HepG2 (cell line): ENCODE data around the gene FGF14. TPM values are rescaled to one million over a fixed set of nuclear protein-coding genes. Genes with fewer than 3 reads are reported as not detected.

Source experiments
- ATAC-seq: fragments of 200-7000 bp; cut with Tn5 transposase; 3 replicates; pipeline ENCODE4 v1.9.1; 2020; ENCODE audit warnings: mild to moderate bottlenecking, moderate library complexity
- BruUV-seq: library from RNA; stranded (reverse); fragments of 400-500 nt; replicated peaks from 2 replicates; lab custom pipeline; 2021; lab: Mats Ljungman, UMichigan
- CTCF ChIA-PET: fragments of 300-600 bp; formaldehyde crosslinking; extraction: SDS; loops from one replicate; lab custom pipeline; 2021; ENCODE audit warnings: low total read pairs, inconsistent platforms, low intra/inter-chr PET ratio; lab: Yijun Ruan, JAX
- POLR2A ChIA-PET: fragments of 350-600 bp; sonication (Branson Sonifier 250); formaldehyde crosslinking; loops from one replicate; lab custom pipeline; 2020; ENCODE audit warnings: antibody characterized with exemption, inconsistent platforms; lab: Yijun Ruan, JAX
- DNase-seq: peaks from one replicate; pipeline ENCODE4 v3.0.0-alpha.2; 2015; ENCODE audit warnings: low spot score
- FAIRE-seq: peaks from 3 replicates; lab custom pipeline; 2011; peaks lifted over from hg19 to GRCh38; lab: Jason Lieb, UNC
- H2AFZ ChIP-seq: one replicate; pipeline ENCODE4 v1.6.1; 2011; ENCODE audit warnings: low read length, inconsistent platforms
- H3K27ac ChIP-seq: fragments of 300-600 bp; 3 replicates; pipeline ENCODE4 v1.8.0; 2011; ENCODE audit warnings: mixed run types, mild to moderate bottlenecking, mixed read lengths, low read length, inconsistent platforms; ENCODE audit not compliant: insufficient read depth; ENCODE audit errors: extremely low read length
- H3K27me3 ChIP-seq, 2 experiments: fragments of 200-600 bp in 1 of 2; 2 replicates in 1 of 2; 3 replicates in 1 of 2; pipeline versions ENCODE4 v1.6.0 to v1.8.0; 2011; ENCODE audit warnings: low read length in 2 of 2, mild to moderate bottlenecking in 2 of 2, moderate library complexity in 2 of 2, inconsistent platforms in 1 of 2; ENCODE audit not compliant: insufficient read depth in 2 of 2, control insufficient read depth in 1 of 2
- H3K36me3 ChIP-seq, 2 experiments: fragments of 200-600 bp in 1 of 2; replicated peaks in 1 of 2; 2 replicates in 1 of 2; 3 replicates in 1 of 2; pipeline versions ENCODE4 v1.5.1 to v1.8.0; 2011; ENCODE audit warnings: low read length in 2 of 2, inconsistent platforms in 1 of 2; ENCODE audit not compliant: insufficient read depth in 2 of 2, control insufficient read depth in 1 of 2
- H3K4me1 ChIP-seq: 2 replicates; pipeline ENCODE4 v1.5.1; 2012; ENCODE audit warnings: low read length, inconsistent platforms; ENCODE audit not compliant: insufficient read depth
- H3K4me2 ChIP-seq: 2 replicates; pipeline ENCODE4 v1.6.0; 2011; ENCODE audit warnings: low read depth, low read length, inconsistent platforms
- H3K4me3 ChIP-seq, 3 experiments: fragments of 200-600 bp in 1 of 3; sonication (generic), shearing (Covaris generic) in 1 of 3; replicated peaks in 1 of 3; 2 replicates each; pipeline ENCODE4 v1.5.1; 2011 to 2016; ENCODE audit warnings: low read length in 3 of 3, inconsistent platforms in 2 of 3, low read depth in 2 of 3, mild to moderate bottlenecking in 2 of 3, control low read depth in 1 of 3, mixed read lengths in 1 of 3; ENCODE audit not compliant: insufficient read depth in 1 of 3
- H3K79me2 ChIP-seq: one replicate; pipeline ENCODE4 v1.6.1; 2011; ENCODE audit warnings: low read length, inconsistent platforms; ENCODE audit not compliant: insufficient read depth
- H3K9ac ChIP-seq: 2 replicates; pipeline ENCODE4 v1.6.0; 2011; ENCODE audit warnings: mild to moderate bottlenecking, low read depth, low read length, inconsistent platforms; ENCODE audit not compliant: insufficient read depth
- H3K9me3 ChIP-seq: 2 replicates; pipeline ENCODE4 v1.5.1; 2012; ENCODE audit warnings: mild to moderate bottlenecking, low read length
- H4K20me1 ChIP-seq: 2 replicates; pipeline ENCODE4 v1.6.0; 2011; ENCODE audit warnings: inconsistent platforms, mild to moderate bottlenecking, low read length, moderate library complexity; ENCODE audit not compliant: insufficient read depth
- AKAP8 ChIP-seq: sonication (generic); formaldehyde crosslinking; IDR thresholded peaks from 2 replicates; pipeline ENCODE4 v1.5.1; 2020; ENCODE audit warnings: mild to moderate bottlenecking, missing genetic modification reagents
- CENPX ChIP-seq: sonication (generic); formaldehyde crosslinking; IDR thresholded peaks from 2 replicates; pipeline ENCODE4 v1.9.0; 2021; ENCODE audit warnings: mild to moderate bottlenecking, missing genetic modification reagents, moderate library complexity
- CHD2 ChIP-seq: IDR thresholded peaks from 2 replicates; pipeline ENCODE4 v1.6.1; 2011; ENCODE audit warnings: low read depth, low read length, improper control_type of control experiment
- GABPB1 ChIP-seq: IDR thresholded peaks from 2 replicates; pipeline ENCODE4 v1.6.1; 2016; ENCODE audit warnings: mild to moderate bottlenecking, missing genetic modification reagents, moderate library complexity, missing compliant biosample characterization
- GATAD2A ChIP-seq: IDR thresholded peaks from 2 replicates; pipeline ENCODE4 v1.6.1; 2016
- KDM1A ChIP-seq: IDR thresholded peaks from 2 replicates; pipeline ENCODE4 v1.6.1; 2016; ENCODE audit warnings: missing compliant biosample characterization
- KMT2B ChIP-seq: IDR thresholded peaks from 2 replicates; pipeline ENCODE4 v1.6.1; 2016; ENCODE audit warnings: missing genetic modification reagents, missing compliant biosample characterization
- NFIC ChIP-seq: IDR thresholded peaks from 2 replicates; pipeline ENCODE4 v1.6.1; 2012; ENCODE audit warnings: mild to moderate bottlenecking, low read length, inconsistent platforms
- PATZ1 ChIP-seq: sonication (generic); formaldehyde crosslinking; IDR thresholded peaks from 2 replicates; pipeline ENCODE4 v1.4.0; 2020; ENCODE audit warnings: missing genetic modification reagents
- PAX8 ChIP-seq: sonication (generic); formaldehyde crosslinking; IDR thresholded peaks from 2 replicates; pipeline ENCODE4 v1.8.0; 2022; ENCODE audit warnings: mild to moderate bottlenecking, missing genetic modification reagents, borderline replicate concordance
- PPARG ChIP-seq: conservative IDR thresholded peaks from 2 replicates; pipeline ENCODE4 v1.6.1; 2016; ENCODE audit warnings: missing biosample characterization, missing genetic modification reagents
- RAD51 ChIP-seq: fragments of 450-650 bp; IDR thresholded peaks from 2 replicates; pipeline ENCODE4 v1.6.1; 2016; ENCODE audit warnings: borderline replicate concordance
- TOE1 ChIP-seq: sonication (generic); formaldehyde crosslinking; IDR thresholded peaks from 2 replicates; pipeline ENCODE4 v1.4.0; 2020; ENCODE audit warnings: mild to moderate bottlenecking, missing genetic modification reagents
- TRIM24 ChIP-seq: sonication (generic); formaldehyde crosslinking; IDR thresholded peaks from 2 replicates; pipeline ENCODE4 v1.8.0; 2022; ENCODE audit warnings: mild to moderate bottlenecking, missing genetic modification reagents
- ZNF296 ChIP-seq: sonication (generic); formaldehyde crosslinking; conservative IDR thresholded peaks from 2 replicates; pipeline ENCODE4 v1.5.0; 2020; ENCODE audit warnings: mild to moderate bottlenecking, missing genetic modification reagents
- ZNF510 ChIP-seq: sonication (generic); formaldehyde crosslinking; IDR thresholded peaks from 2 replicates; pipeline ENCODE4 v1.4.0; 2020; ENCODE audit warnings: low read depth, mild to moderate bottlenecking, missing genetic modification reagents
- ZNF740 ChIP-seq: sonication (generic); formaldehyde crosslinking; IDR thresholded peaks from 2 replicates; pipeline ENCODE4 v1.4.0; 2020; ENCODE audit warnings: missing genetic modification reagents
- ZSCAN29 ChIP-seq: sonication (generic); formaldehyde crosslinking; conservative IDR thresholded peaks from 2 replicates; pipeline ENCODE4 v1.4.0; 2020; ENCODE audit warnings: mild to moderate bottlenecking, missing genetic modification reagents
- ZSCAN31 ChIP-seq: sonication (generic); formaldehyde crosslinking; IDR thresholded peaks from 2 replicates; pipeline ENCODE4 v1.5.0; 2020; ENCODE audit warnings: low read depth, mild to moderate bottlenecking, missing genetic modification reagents
- WGBS: methylation state at CpG from one replicate; pipeline ENCODE4 v1.1.6; 2017; ENCODE audit warnings: low lambda C conversion rate; 5-methylcytosine and 5-hydroxymethylcytosine counted together
- in situ Hi-C: cut with HindIII; loops from 2 replicates; pipeline ENCODE4 v1.10.0; 2017; ENCODE audit warnings: low pct_unique_long_range_greater_than_20kb; ENCODE audit not compliant: extremely low pct_ligation_motif_present
- intact Hi-C: fragments of 100-400 bp; cut with micrococcal nuclease; formaldehyde crosslinking; loops from one replicate; pipeline ENCODE4 v1.10.0; 2022; ENCODE audit not compliant: unreplicated experiment
- polyA plus RNA-seq, 8 experiments: library from polyadenylated mRNA; depleted of rRNA in 3 of 8; stranded (reverse) in 7 of 8; unstranded in 1 of 8; fragments of >200 nt; fragmentation: Illumina TruSeq in 4 of 8; extraction: Trizol in 4 of 8; gene quantifications; 2 replicates each; pipeline versions ENCODE4 v1.2.1 to v1.2.3, GENCODE V29; 2011 to 2016; ENCODE audit warnings: low read depth in 4 of 8, missing spikeins in 1 of 8, mixed read lengths in 1 of 8; ENCODE audit not compliant: insufficient read depth in 1 of 8
- total RNA-seq, 5 experiments: library from RNA; depleted of rRNA; stranded (reverse); fragments of >200 nt; fragmentation: Illumina TruSeq; extraction: Trizol; gene quantifications; 2 replicates each; pipeline ENCODE4 v1.2.3, GENCODE V29; 2016; ENCODE audit warnings: low read depth in 1 of 5

The FGF14 gene
- total and polyA plus RNA-seq, 2 of the 13 experiments (the other 11 are each of a cell fraction or from before 2014, with no cell fraction given): not detected

- FAIRE-seq (no peak), ATAC-seq (no peak), DNase-seq (no peak)
- H3K4me3 ChIP-seq: no peak overlapping the region
- H3K4me1 ChIP-seq: no peaks in the 10 kb centered on the region
- 1% methylated on average over 3 of the region's 3 CpGs for WGBS
- H3K36me3 ChIP-seq: no peaks in the 10 kb centered on the region
- BruUV-seq: no TSS peak
- H3K9ac ChIP-seq: no peak overlapping the region
- H3K79me2 ChIP-seq: no peaks in the 10 kb centered on the region
- no peak overlapping the region for H3K27ac ChIP-seq
- ChIA-PET CTCF (no interaction called here), POLR2A (no interaction called here)
- no peaks in the 10 kb centered on the region; a peak in 1 of 5 replicates for H3K27me3 ChIP-seq
- H3K4me2 ChIP-seq: no peak overlapping the region
- intact Hi-C loops (no loop called here), in situ Hi-C loops (no loop called here)
- no peaks in the 10 kb centered on the region for H4K20me1 ChIP-seq
- H3K9me3 ChIP-seq: no peaks in the 10 kb centered on the region
- no peak for TF ChIP-seq NFIC
- no peak for TF ChIP-seq GABPB1 (CRISPR knock-in tag)
- TF ChIP-seq ZNF510 (CRISPR knock-in tag): no peak
- TF ChIP-seq ZNF740: no peak
- TF ChIP-seq TOE1 (CRISPR knock-in tag): no peak
- no peak for TF ChIP-seq TRIM24
- TF ChIP-seq CENPX (CRISPR knock-in tag): no peak
- TF ChIP-seq ZSCAN31: no peak
- TF ChIP-seq KDM1A: no peak
- no peak for TF ChIP-seq KMT2B (CRISPR knock-in tag)
- TF ChIP-seq ZSCAN29 (CRISPR knock-in tag): no peak
- no peak for TF ChIP-seq GATAD2A
- no peak for TF ChIP-seq AKAP8 (CRISPR knock-in tag)
- no peak for TF ChIP-seq PAX8 (CRISPR knock-in tag)
- no peak for TF ChIP-seq PPARG
- TF ChIP-seq ZNF296: no peak
- TF ChIP-seq RAD51: no peak
- no peak for TF ChIP-seq CHD2
- no peak for TF ChIP-seq PATZ1 (CRISPR knock-in tag)
- no peak overlapping the region for H2AFZ ChIP-seq
These were observed 584.0 kb downstream of the FGF14 start for GRCh38 chr13:101817898-101818297.
